ENCODE measurements around the gene P2RX3.

P2RX3 gene

GRCh38 chr11:57348636-57349313 lies 10.6 kb downstream of the P2RX3 start:
- Histone ChIP-seq H3K4me1 (ENCODE audit: insufficient read depth, low read length) (0 out of 2 replicates have a peak, but pooled peaks cover 2% of the 10 kb centered on the region), H3K4me3 (ENCODE audit: low read depth in 1 of 2, low read length in 2 of 2) (no peak overlapping the region), H3K4me2 (ENCODE audit: insufficient read depth, low read length) (no peak overlapping the region), H3K27me3 (ENCODE audit: insufficient read depth, low read length, poor library complexity) (peaks cover 11% of the 10 kb centered on the region), H4K20me1 (ENCODE audit: insufficient read depth, low read length) (no peaks in the 10 kb centered on the region; the same call in 1 of the 2 replicates), H3K36me3 (ENCODE audit: insufficient read depth, low read length) (no peaks in the 10 kb centered on the region), H3K27ac (ENCODE audit: low read length) (no peak overlapping the region), H3K79me2 (ENCODE audit: insufficient read depth, low read length) (no peaks in the 10 kb centered on the region), H3K9ac (ENCODE audit: low read depth, low read length) (no peak overlapping the region), H3K9me3 (ENCODE audit: insufficient read depth, low read length, severe bottlenecking) (no peaks in the 10 kb centered on the region), H2AFZ (ENCODE audit: low read depth, low read length) (no peak overlapping the region)
- DNase-seq (no peak), ATAC-seq (ENCODE audit: insufficient read depth, low read depth) (no peak)
- TF ChIP-seq EZH2 (IDR thresholded peaks at IDR 0.05; ENCODE audit: borderline replicate concordance, low read depth, low read length, severe bottlenecking): no peak
- TF ChIP-seq CTCF (IDR thresholded peaks at IDR 0.05; ENCODE audit: borderline replicate concordance, extremely low read depth, low read length, poor library complexity, severe bottlenecking): no peak

GRCh38 chr11:57349491-57350274 lies 11.5 kb downstream of the P2RX3 start:
- Histone ChIP-seq H3K79me2 (ENCODE audit: insufficient read depth, low read length) (no peaks in the 10 kb centered on the region), H3K27me3 (ENCODE audit: insufficient read depth, low read length, poor library complexity) (peaks cover 14% of the 10 kb centered on the region), H2AFZ (ENCODE audit: low read depth, low read length) (0 out of 2 replicates have a peak overlapping the region, but pooled peaks have one; percentile 59), H3K9ac (ENCODE audit: low read depth, low read length) (no peak overlapping the region), H3K4me1 (ENCODE audit: insufficient read depth, low read length) (0 out of 2 replicates have a peak, but pooled peaks cover 2% of the 10 kb centered on the region), H3K9me3 (ENCODE audit: insufficient read depth, low read length, severe bottlenecking) (no peaks in the 10 kb centered on the region), H3K4me2 (ENCODE audit: insufficient read depth, low read length) (no peak overlapping the region), H4K20me1 (ENCODE audit: insufficient read depth, low read length) (no peaks in the 10 kb centered on the region; the same call in 1 of the 2 replicates), H3K27ac (ENCODE audit: low read length) (no peak overlapping the region), H3K36me3 (ENCODE audit: insufficient read depth, low read length) (no peaks in the 10 kb centered on the region), H3K4me3 (ENCODE audit: low read depth in 1 of 2, low read length in 2 of 2) (no peak overlapping the region)
- ATAC-seq (ENCODE audit: insufficient read depth, low read depth) (peak; percentile 82), DNase-seq (peak; percentile 66)
- no peak for TF ChIP-seq EZH2 (IDR thresholded peaks at IDR 0.05; ENCODE audit: borderline replicate concordance, low read depth, low read length, severe bottlenecking)
- TF ChIP-seq CTCF (IDR thresholded peaks at IDR 0.05; ENCODE audit: borderline replicate concordance, extremely low read depth, low read length, poor library complexity, severe bottlenecking): peak; percentile 90

GRCh38 chr11:57353036-57353435 lies 14.9 kb downstream of the P2RX3 start:
- Histone ChIP-seq H3K4me1 (ENCODE audit: insufficient read depth, low read length) (0 out of 2 replicates have a peak, but pooled peaks cover 2% of the 10 kb centered on the region), H3K9me3 (ENCODE audit: insufficient read depth, low read length, severe bottlenecking) (no peaks in the 10 kb centered on the region)

More at GRCh38 chr11:57353036-57353435, 14.9 kb downstream of the P2RX3 start:
- no peak overlapping the region for H3K4me2 ChIP-seq (ENCODE audit: insufficient read depth, low read length)
- H2AFZ ChIP-seq (ENCODE audit: low read depth, low read length): no peak overlapping the region
- H3K27me3 ChIP-seq (ENCODE audit: insufficient read depth, low read length, poor library complexity): peaks cover 20% of the 10 kb centered on the region
- no peak for ATAC-seq (ENCODE audit: insufficient read depth, low read depth)
- TF ChIP-seq EZH2 (IDR thresholded peaks at IDR 0.05; ENCODE audit: borderline replicate concordance, low read depth, low read length, severe bottlenecking) (no peak), CTCF (IDR thresholded peaks at IDR 0.05; ENCODE audit: borderline replicate concordance, extremely low read depth, low read length, poor library complexity, severe bottlenecking) (no peak)
- no peak overlapping the region for H3K4me3 ChIP-seq (ENCODE audit: low read depth in 1 of 2, low read length in 2 of 2)
- no peak overlapping the region for H3K9ac ChIP-seq (ENCODE audit: low read depth, low read length)
- H3K79me2 ChIP-seq (ENCODE audit: insufficient read depth, low read length): no peaks in the 10 kb centered on the region
- no peak overlapping the region for H3K27ac ChIP-seq (ENCODE audit: low read length)
- H4K20me1 ChIP-seq (ENCODE audit: insufficient read depth, low read length): no peaks in the 10 kb centered on the region
- no peak for DNase-seq
- H3K36me3 ChIP-seq (ENCODE audit: insufficient read depth, low read length): no peaks in the 10 kb centered on the region
